Measurements from ENCODE around the gene TEX51.

TEX51 gene

DNA sequence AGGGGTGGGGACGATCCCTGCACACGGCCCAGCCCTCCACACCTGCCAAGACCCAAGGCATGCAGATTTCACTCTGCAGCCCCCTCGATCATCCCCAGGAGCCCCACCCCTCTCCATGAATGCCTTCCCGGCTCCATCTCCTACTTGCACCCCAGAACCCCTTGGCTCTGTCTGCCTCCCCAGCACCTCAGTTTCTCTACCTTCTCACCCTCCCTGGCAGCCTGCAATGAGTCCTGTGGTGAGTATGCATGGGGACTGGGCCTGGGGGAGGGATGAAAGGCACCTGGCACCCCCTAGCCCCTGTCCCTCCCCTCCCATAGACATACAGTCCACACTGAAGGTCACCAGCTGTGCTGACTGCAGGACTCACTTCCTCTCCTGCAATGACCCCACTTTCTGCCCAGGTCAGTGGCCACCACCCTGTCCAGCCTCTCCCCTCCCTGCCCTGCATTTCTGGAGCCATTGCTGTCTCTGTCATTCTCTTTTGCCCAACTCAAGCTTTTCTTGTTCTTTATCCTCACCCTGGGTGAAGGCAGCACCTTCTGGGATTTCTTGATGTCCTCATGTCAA, 1.0 kb downstream of the TEX51 start:
- DNase-seq (ENCODE audit: extremely low read depth, low read depth) = no peak

DNA sequence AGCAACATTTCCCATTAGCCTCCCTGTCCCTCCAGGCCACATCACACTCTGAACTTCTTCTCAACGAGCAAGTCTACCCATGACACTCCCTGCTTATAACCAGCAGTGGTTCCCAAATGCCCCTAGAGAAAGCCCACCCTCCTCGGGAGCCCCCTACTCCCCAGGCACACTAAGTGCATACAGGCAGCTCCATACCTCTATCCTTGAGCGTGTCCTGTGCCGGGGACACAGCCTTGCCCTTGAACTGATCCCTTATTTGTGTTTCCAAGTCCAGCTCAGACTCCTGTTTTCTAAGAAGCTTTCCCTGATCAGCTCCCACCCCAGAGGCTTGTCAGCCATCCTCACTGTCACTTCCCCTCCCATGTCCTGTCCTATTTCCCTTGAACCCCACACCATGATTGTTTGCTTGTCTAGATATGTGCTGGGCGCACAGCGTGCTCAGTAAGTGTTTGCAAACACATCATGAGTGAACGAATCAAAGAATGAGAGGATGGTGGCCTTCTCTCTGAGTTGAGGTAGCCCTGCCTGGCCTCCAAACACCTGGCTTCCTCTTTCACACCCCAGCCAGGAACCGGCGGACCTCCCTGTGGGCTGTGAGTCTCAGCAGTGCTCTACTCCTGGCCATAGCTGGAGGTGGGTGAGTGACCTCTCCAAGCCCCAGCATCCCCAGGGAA, 2.1 kb downstream of the TEX51 start:
- TF ChIP-seq, protein P1, sequence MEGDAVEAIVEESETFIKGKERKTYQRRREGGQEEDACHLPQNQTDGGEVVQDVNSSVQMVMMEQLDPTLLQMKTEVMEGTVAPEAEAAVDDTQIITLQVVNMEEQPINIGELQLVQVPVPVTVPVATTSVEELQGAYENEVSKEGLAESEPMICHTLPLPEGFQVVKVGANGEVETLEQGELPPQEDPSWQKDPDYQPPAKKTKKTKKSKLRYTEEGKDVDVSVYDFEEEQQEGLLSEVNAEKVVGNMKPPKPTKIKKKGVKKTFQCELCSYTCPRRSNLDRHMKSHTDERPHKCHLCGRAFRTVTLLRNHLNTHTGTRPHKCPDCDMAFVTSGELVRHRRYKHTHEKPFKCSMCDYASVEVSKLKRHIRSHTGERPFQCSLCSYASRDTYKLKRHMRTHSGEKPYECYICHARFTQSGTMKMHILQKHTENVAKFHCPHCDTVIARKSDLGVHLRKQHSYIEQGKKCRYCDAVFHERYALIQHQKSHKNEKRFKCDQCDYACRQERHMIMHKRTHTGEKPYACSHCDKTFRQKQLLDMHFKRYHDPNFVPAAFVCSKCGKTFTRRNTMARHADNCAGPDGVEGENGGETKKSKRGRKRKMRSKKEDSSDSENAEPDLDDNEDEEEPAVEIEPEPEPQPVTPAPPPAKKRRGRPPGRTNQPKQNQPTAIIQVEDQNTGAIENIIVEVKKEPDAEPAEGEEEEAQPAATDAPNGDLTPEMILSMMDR (IDR thresholded peaks at IDR 0.05; ENCODE audit: low read depth, low read length) = no peak

More for the DNA sequence above, 1.0 kb downstream of the TEX51 start:
- TF ChIP-seq, protein P1 (IDR thresholded peaks at IDR 0.05; ENCODE audit: low read depth, low read length) = no peak

DNA sequence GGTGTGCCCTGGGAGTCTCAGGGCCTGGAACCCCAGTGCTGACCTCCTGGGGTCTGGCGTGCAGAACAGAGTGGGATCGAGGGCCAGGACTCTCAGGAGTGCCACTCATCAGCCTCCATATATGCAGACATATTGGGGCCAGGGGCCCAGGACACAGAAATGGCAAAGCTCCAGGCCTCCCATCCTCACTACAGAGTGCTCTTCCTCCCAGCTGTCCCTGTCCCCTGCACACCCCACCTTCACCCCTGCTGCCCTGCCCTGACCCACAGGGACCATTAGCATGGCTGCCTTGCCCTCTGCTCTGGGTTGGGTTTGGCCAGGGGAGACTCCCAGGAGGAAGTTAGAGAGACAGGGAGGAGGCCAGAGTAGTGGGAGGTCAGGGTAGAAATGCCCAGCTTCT, 2.8 kb downstream of the TEX51 start:
- TF ChIP-seq, protein P1 (IDR thresholded peaks at IDR 0.05; ENCODE audit: low read depth, low read length) = no peak
- DNase-seq (ENCODE audit: extremely low read depth, low read depth) = no peak

More for the DNA sequence above, 2.1 kb downstream of the TEX51 start:
- DNase-seq (ENCODE audit: extremely low read depth, low read depth) = no peak

DNA sequence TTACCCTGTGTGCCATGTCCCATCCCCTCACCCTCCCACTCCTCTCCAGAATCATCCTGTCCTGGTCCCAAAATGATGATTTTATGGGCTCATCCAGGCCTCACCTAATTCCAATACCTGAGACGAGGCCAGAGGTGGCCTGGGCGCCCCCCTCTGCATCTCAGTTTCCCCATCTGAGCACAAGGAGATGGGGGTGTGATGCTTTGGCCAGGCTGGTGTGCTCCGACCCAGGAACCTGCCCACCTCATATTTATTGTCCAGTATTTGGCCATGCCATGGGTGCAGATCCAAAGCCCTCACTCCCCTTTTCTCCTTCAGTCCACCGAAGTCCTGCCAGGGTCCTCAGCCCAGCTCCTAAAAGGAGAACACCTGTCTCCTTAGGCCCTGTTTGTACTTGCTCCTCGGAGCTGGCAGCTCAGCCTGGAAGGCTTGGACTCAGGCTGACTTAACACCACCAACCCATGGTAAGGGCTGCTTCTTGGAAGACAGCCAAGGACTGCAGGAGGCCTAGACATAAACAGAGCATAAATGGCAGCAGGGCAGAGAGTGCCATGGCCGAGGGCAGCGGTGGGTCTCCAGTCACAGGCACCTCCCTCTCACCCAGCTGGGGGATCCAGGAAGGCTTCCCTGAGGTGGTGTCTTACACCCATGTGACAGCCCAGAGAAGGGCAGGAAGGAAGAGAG, 3.6 kb downstream of the TEX51 start:
- no peak for DNase-seq (ENCODE audit: extremely low read depth, low read depth)
- TF ChIP-seq, protein P1 (IDR thresholded peaks at IDR 0.05; ENCODE audit: low read depth, low read length) = no peak

DNA sequence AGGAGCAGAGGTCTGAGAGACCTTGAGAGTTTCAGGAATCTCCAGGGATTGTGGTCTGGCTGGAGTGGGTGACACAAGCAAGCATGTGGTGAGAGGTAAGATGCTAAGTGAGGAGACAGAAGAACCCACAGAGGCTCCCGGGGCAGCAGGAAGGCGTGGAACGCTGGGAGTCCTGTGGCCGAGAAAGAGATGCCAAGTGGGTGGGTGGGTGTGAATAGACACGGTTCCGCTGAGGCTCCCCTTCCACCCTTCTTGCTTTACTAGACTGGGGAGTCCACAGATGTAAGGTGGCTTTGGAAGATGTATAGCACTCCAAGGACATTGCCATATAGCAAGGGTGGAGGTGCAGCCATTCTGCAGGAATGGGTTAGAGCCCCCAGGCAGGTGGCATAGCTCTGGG, 4.2 kb downstream of the TEX51 start:
- DNase-seq (ENCODE audit: extremely low read depth, low read depth) = no peak
- TF ChIP-seq, protein P1 (IDR thresholded peaks at IDR 0.05; ENCODE audit: low read depth, low read length) = no peak

DNA sequence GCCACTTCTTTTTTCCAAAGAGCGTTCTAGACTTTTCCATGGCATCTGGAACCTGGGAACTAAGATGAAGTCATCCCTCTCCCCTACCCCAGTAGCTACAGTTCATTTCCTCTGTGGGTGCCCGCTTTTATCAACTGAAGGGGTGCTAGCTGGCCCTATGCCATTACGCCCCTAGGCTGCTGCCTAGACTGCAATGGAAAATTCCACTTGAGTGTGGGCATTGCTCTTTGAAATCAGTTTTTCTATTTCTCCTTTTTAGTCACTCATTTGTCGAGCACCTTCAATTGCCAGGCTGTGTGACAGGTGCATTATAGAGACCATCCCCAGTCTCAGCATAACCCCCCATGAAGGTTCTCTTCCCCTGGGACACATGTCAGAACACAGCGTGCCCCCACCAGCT, 7.3 kb downstream of the TEX51 start:
- DNase-seq (ENCODE audit: extremely low read depth, low read depth) = no peak
- TF ChIP-seq, protein P1 (IDR thresholded peaks at IDR 0.05; ENCODE audit: low read depth, low read length) = no peak

DNA sequence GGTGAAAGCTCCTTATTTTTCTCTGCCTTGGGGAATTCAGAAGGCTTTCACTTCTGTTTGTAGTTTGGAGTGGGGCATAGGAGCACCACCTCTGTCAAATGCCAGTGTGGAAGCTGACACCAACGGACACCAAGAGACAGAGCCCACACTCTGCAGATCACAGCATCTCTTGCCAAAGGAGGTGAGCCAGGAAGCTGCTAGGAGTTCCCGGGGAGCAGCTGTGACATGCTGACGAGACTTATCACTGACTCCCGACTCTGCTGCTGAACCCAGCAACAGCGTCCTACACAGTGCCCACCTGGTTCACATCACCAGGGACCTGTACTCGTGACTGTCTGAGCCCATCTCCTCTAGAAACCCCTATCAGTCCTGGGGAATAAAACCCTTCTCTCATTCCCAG, 8.1 kb downstream of the TEX51 start:
- no peak for DNase-seq (ENCODE audit: extremely low read depth, low read depth)
- TF ChIP-seq, protein P1 (IDR thresholded peaks at IDR 0.05; ENCODE audit: low read depth, low read length) = no peak
